Hematopoietic multipotent progenitor cell (in vitro differentiated cells): ENCODE results near the gene CSNK2A2. TPM values are rescaled to one million over a fixed set of nuclear protein-coding genes. Genes with fewer than 3 reads are reported as not detected.
A peak's percentile ranks its signal among the peaks of the same experiment; 100 is the strongest.

Experiments
- DNase-seq, 3 donors: peaks; one replicate each; pipeline ENCODE4 v3.0.0-alpha.2; 2011 to 2015; ENCODE audit warnings: low read depth in 2 of 3, low spot score in 2 of 3
- total RNA-seq: library from RNA; depleted of rRNA; stranded (reverse); fragments of >200 nt; gene quantifications from one replicate; pipeline ENCODE4 v1.2.3, GENCODE V29; 2012

The CSNK2A2 gene
- total RNA-seq, 1 donor: 21.8 TPM

GRCh38 chr16:58152246-58152868 is 45.5 kb downstream of the CSNK2A2 start:
- DNase-seq: no peak

- DNase-seq: no peak
Measured at GRCh38 chr16:58148526-58148925, 49.4 kb downstream of the CSNK2A2 start.

GRCh38 chr16:58148099-58148498 is 49.8 kb downstream of the CSNK2A2 start:
- DNase-seq: no peak

- DNase-seq: no peak
Measured at GRCh38 chr16:58138852-58139251, 59.1 kb downstream of the CSNK2A2 start.

- DNase-seq: no peak
Measured at GRCh38 chr16:58137581-58137980, 60.3 kb downstream of the CSNK2A2 start.

- peak; percentile 88 to 100 (median 99) for DNase-seq
Measured at GRCh38 chr16:58129097-58129936, 68.6 kb downstream of the CSNK2A2 start, which contains the start of gene CFAP20. CFAP20 (minus strand) TSS chr16:58129381; CDS start chr16:58129115, 266 bp downstream.

GRCh38 chr16:58128711-58129096 is 69.2 kb downstream of the CSNK2A2 start:
- DNase-seq: no peak

GRCh38 chr16:58128181-58128631 is 69.7 kb downstream of the CSNK2A2 start:
- DNase-seq: no peak

GRCh38 chr16:58127634-58128033 is 70.3 kb downstream of the CSNK2A2 start:
- DNase-seq: no peak

GRCh38 chr16:58127033-58127556 is 70.8 kb downstream of the CSNK2A2 start:
- DNase-seq: peak; percentile 37 to 89 (median 67)

- no peak for DNase-seq
Measured at GRCh38 chr16:58126451-58126961, 71.4 kb downstream of the CSNK2A2 start.

- DNase-seq: no peak
Measured at GRCh38 chr16:58125781-58126335, 72.0 kb downstream of the CSNK2A2 start.

- no peak for DNase-seq
Measured at GRCh38 chr16:58125041-58125440, 72.9 kb downstream of the CSNK2A2 start.

- no peak for DNase-seq
Measured at GRCh38 chr16:58124601-58124915, 73.3 kb downstream of the CSNK2A2 start.

- DNase-seq: no peak
Measured at GRCh38 chr16:58123896-58124600, 73.9 kb downstream of the CSNK2A2 start.

GRCh38 chr16:58121132-58121531 is 76.8 kb downstream of the CSNK2A2 start:
- no peak for DNase-seq

- DNase-seq: no peak
Measured at GRCh38 chr16:58120234-58120633, 77.7 kb downstream of the CSNK2A2 start.

- DNase-seq: no peak
Measured at GRCh38 chr16:58119509-58119845, 78.4 kb downstream of the CSNK2A2 start.

GRCh38 chr16:58118801-58119508 is 79.0 kb downstream of the CSNK2A2 start:
- no peak for DNase-seq

- no peak for DNase-seq
Measured at GRCh38 chr16:58116529-58116928, 81.4 kb downstream of the CSNK2A2 start.
